HEK293T (cell line): Measurements from ENCODE around the gene PPP1R9B.

Experiments used
- CTCF ChIA-PET: fragments of 350-600 bp; formaldehyde crosslinking; extraction: SDS; loops from one replicate; lab custom pipeline; 2021; ENCODE audit warnings: antibody characterized with exemption, inconsistent platforms; lab: Yijun Ruan, JAX
- POLR2A ChIA-PET: fragments of 350-600 bp; formaldehyde crosslinking; extraction: SDS; loops from one replicate; lab custom pipeline; 2020; ENCODE audit warnings: antibody characterized with exemption, inconsistent platforms; lab: Yijun Ruan, JAX
- DNase-seq: peaks from one replicate; pipeline ENCODE4 v3.0.0; 2012; ENCODE audit warnings: mixed read lengths; ENCODE audit errors: extremely low spot score
- ARNT ChIP-seq: fragments of 450-650 bp; IDR thresholded peaks from 2 replicates; pipeline ENCODE4 v1.6.1; 2017; ENCODE audit warnings: mild to moderate bottlenecking
- BHLHE40 ChIP-seq: fragments of 450-650 bp; IDR thresholded peaks from 2 replicates; pipeline ENCODE4 v1.6.1; 2016; ENCODE audit warnings: mild to moderate bottlenecking, moderate library complexity, borderline replicate concordance
- CTBP1 ChIP-seq: fragments of 450-650 bp; IDR thresholded peaks from 2 replicates; pipeline ENCODE4 v1.6.1; 2016; ENCODE audit warnings: borderline replicate concordance
- ELF4 ChIP-seq: fragments of 450-650 bp; IDR thresholded peaks from 2 replicates; pipeline ENCODE4 v1.6.1; 2017; ENCODE audit warnings: antibody characterized with exemption
- FOXA1 ChIP-seq: fragments of 450-650 bp; IDR thresholded peaks from 2 replicates; pipeline ENCODE4 v1.6.1; 2016; ENCODE audit warnings: mild to moderate bottlenecking
- FOXK2 ChIP-seq: fragments of 450-650 bp; IDR thresholded peaks from 2 replicates; pipeline ENCODE4 v1.6.1; 2016; ENCODE audit warnings: mild to moderate bottlenecking
- FOXM1 ChIP-seq: fragments of 450-650 bp; IDR thresholded peaks from 2 replicates; pipeline ENCODE4 v1.6.1; 2017; ENCODE audit warnings: mild to moderate bottlenecking, borderline replicate concordance
- HDGF ChIP-seq: fragments of 450-650 bp; IDR thresholded peaks from 2 replicates; pipeline ENCODE4 v1.6.1; 2017; ENCODE audit warnings: antibody characterized with exemption, borderline replicate concordance
- L3MBTL2 ChIP-seq: fragments of 450-650 bp; conservative IDR thresholded peaks from 2 replicates; pipeline ENCODE4 v1.6.1; 2016; ENCODE audit warnings: mild to moderate bottlenecking
- LEF1 ChIP-seq: fragments of 450-650 bp; IDR thresholded peaks from 2 replicates; pipeline ENCODE4 v1.6.1; 2017; ENCODE audit warnings: mild to moderate bottlenecking, borderline replicate concordance
- NFRKB ChIP-seq: fragments of 450-650 bp; IDR thresholded peaks from 2 replicates; pipeline ENCODE4 v1.6.1; 2016; ENCODE audit warnings: mild to moderate bottlenecking, moderate library complexity
- PKNOX1 ChIP-seq: fragments of 450-650 bp; IDR thresholded peaks from 2 replicates; pipeline ENCODE4 v1.6.1; 2016
- SP1 ChIP-seq: fragments of 450-650 bp; IDR thresholded peaks from 2 replicates; pipeline ENCODE4 v1.6.1; 2017
- SUZ12 ChIP-seq: fragments of 450-650 bp; IDR thresholded peaks from 2 replicates; pipeline ENCODE4 v1.6.1; 2016; ENCODE audit warnings: mild to moderate bottlenecking
- TARDBP ChIP-seq: fragments of 450-650 bp; IDR thresholded peaks from 2 replicates; pipeline ENCODE4 v1.6.1; 2016
- ZNF384 ChIP-seq: fragments of 450-650 bp; IDR thresholded peaks from 2 replicates; pipeline ENCODE4 v1.6.1; 2016

PPP1R9B gene

GRCh38 chr17:50175035-50175807 is 24.7 kb upstream of the PPP1R9B start:
- TF ChIP-seq FOXM1 (no peak), L3MBTL2 (no peak), PKNOX1 (no peak), NFRKB (no peak), ELF4 (no peak), SUZ12 (no peak), FOXK2 (no peak), HDGF (no peak), SP1 (no peak), TARDBP (no peak), ARNT (no peak), CTBP1 (no peak), BHLHE40 (no peak), LEF1 (no peak), FOXA1 (no peak), ZNF384 (no peak)
- DNase-seq = no peak
- ChIA-PET POLR2A (no interaction called here), CTCF (interaction anchor here (0.9 to 2.0 kb wide), 2 partner anchors 23 to 122 kb away, joined by 3 to 6 read pairs; no protein-coding TSS in a partner anchor)

DNA sequence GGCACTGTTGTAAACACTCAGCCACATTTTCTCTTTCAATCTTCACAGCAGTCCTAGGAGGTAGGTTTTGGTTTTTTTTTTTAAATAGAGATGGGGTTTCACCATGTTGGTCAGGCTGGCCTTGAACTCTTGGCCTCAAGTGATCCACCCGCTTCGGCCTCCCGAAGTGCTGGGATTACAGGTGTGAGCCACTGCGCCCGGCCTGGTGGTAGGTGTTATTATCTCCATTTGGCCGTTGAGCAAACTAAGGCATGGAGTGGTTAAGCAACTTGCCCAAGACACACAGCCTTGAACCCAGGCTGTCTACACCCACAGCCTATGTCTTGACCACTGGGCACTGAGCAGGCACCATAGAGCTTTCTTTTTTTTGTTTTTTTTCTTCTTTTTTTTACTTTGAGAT is 24.0 kb upstream of the PPP1R9B start:
- CTCF ChIA-PET = interaction anchor here (0.7 to 2.0 kb wide), 4 partner anchors 13 to 123 kb away, joined by 3 to 6 read pairs (median 4); no protein-coding TSS in a partner anchor
- POLR2A ChIA-PET = no interaction called here
- no peak for DNase-seq
- TF ChIP-seq ARNT = no peak
- no peak for TF ChIP-seq LEF1
- TF ChIP-seq FOXA1 = no peak
- TF ChIP-seq ELF4 = no peak
- TF ChIP-seq PKNOX1 = no peak
- no peak for TF ChIP-seq L3MBTL2
- no peak for TF ChIP-seq ZNF384
- TF ChIP-seq SUZ12 = no peak
- TF ChIP-seq FOXK2 = no peak
- no peak for TF ChIP-seq HDGF
- no peak for TF ChIP-seq SP1
- no peak for TF ChIP-seq BHLHE40
- TF ChIP-seq TARDBP = no peak

DNA sequence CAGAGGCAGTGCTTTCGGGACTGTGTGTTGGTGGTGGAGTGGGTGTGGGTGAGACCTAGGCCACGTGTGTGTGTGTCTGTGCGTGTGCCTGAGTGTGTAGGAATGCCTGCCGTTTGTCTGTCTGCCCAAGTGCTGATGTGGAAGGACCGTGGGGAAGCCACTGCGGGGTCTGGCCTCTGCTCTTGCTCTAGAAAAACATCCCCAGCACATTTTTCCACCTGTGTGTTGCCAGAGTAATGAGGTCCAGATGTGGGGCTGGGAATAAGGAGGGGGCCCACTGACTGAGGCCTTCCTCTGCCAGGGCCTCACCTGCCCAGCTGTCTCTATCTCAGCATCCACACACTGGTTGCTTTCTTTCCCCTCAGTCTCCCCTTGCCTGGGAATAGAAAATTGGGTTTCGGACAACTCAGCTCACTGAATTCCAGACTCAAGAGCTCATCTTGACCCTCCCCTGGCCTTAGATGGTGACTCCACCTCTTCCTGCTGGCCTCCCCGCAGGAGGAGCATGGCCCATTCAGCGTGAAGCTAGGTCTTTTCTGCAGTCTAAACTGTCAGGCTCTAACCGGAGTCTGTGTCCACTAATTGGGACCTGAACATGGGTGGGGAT is 23.0 kb upstream of the PPP1R9B start:
- DNase-seq = no peak
- CTCF ChIA-PET = interaction anchor here (0.5 to 2.0 kb wide), 10 partner anchors 12 to 328 kb away, joined by 3 to 7 read pairs (median 4); no protein-coding TSS in a partner anchor
- no peak for TF ChIP-seq L3MBTL2
- TF ChIP-seq NFRKB = no peak
- TF ChIP-seq LEF1 = no peak
- TF ChIP-seq SP1 = no peak
- no peak for TF ChIP-seq ARNT
- TF ChIP-seq TARDBP = no peak
- no peak for TF ChIP-seq ZNF384
- TF ChIP-seq FOXK2 = no peak
- POLR2A ChIA-PET = interaction anchor here (1.0 to 2.1 kb wide), 2 partner anchors 12 to 22 kb away, joined by 6 to 12 read pairs; no protein-coding TSS in a partner anchor

GRCh38 chr17:50172936-50173334 is 22.5 kb upstream of the PPP1R9B start:
- no peak for DNase-seq
- CTCF ChIA-PET = interaction anchor here (0.7 to 2.0 kb wide), 8 partner anchors 12 to 328 kb away, joined by 3 to 7 read pairs (median 4); no protein-coding TSS in a partner anchor
- TF ChIP-seq NFRKB (no peak), FOXK2 (no peak), FOXA1 (no peak), ZNF384 (no peak), FOXM1 (no peak), HDGF (no peak), PKNOX1 (no peak), BHLHE40 (no peak), ARNT (no peak), ELF4 (no peak), CTBP1 (no peak), LEF1 (no peak), SP1 (no peak), SUZ12 (no peak), L3MBTL2 (no peak), TARDBP (no peak)
- POLR2A ChIA-PET = interaction anchor here (0.9 to 2.1 kb wide), 2 partner anchors 12 to 24 kb away, joined by 3 to 12 read pairs; no protein-coding TSS in a partner anchor

- CTCF ChIA-PET = interaction anchor here (1.5 to 2.0 kb wide), 3 partner anchors 20 to 122 kb away, joined by 3 to 7 read pairs (median 6); no protein-coding TSS in a partner anchor
- no peak for DNase-seq
- POLR2A ChIA-PET = interaction anchor here (0.9 to 2.1 kb wide), 2 partner anchors 11 to 25 kb away, joined by 3 to 12 read pairs; no protein-coding TSS in a partner anchor
- TF ChIP-seq ARNT (no peak), LEF1 (no peak), FOXM1 (no peak), BHLHE40 (no peak)
Observed at GRCh38 chr17:50172130-50172529, 21.7 kb upstream of the PPP1R9B start.
